GM12892 (cell line): ENCODE data around the gene SHB.

ENCODE experiments used
- POLR2A ChIP-seq: IDR thresholded peaks from 2 replicates; pipeline ENCODE4 v1.6.1; 2011; ENCODE audit warnings: low read depth, low read length, control low read depth
- POLR2AphosphoS5 ChIP-seq: IDR thresholded peaks from 2 replicates; pipeline ENCODE4 v1.6.1; 2011; ENCODE audit warnings: low read depth, low read length, control low read depth
- TAF1 ChIP-seq: IDR thresholded peaks from 2 replicates; pipeline ENCODE4 v1.6.1; 2011; ENCODE audit warnings: low read depth, mild to moderate bottlenecking, control low read depth, low read length, borderline replicate concordance

DNA sequence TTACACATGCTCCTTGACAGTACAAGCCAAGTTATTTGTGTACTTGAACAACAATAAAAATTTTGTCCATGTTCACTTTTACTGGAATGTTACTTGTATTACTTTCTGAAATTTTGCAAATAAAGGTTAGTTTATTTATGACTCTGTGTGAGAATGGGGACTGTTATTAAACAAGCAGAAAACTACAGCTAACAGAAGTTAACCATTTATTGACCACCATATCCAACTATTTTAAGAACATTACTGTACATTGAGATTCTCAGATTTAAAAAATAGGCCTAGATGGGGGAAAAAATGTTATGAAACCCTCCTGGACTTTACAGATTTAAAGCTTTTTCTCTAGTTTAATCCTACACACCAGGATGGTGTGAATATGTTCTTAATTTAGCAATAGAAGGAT is 166.9 kb downstream of the SHB start:
- TF ChIP-seq POLR2AphosphoS5: no peak
- TF ChIP-seq POLR2A: no peak
- no peak for TF ChIP-seq TAF1
